PFSK-1 (cell line): ENCODE data around the gene INPP5D.

ENCODE experiments used
- FOXP2 ChIP-seq: optimal IDR thresholded peaks from 2 replicates; pipeline ENCODE3; 2011; ENCODE audit warnings: borderline replicate concordance, control low read depth, inconsistent platforms; ENCODE audit not compliant: insufficient read depth; ENCODE audit errors: extremely low read length, extremely low read depth
- POLR2AphosphoS5 ChIP-seq: IDR thresholded peaks from 2 replicates; pipeline ENCODE4 v1.6.1; 2012; ENCODE audit warnings: low read depth, mild to moderate bottlenecking, control low read depth, low read length, moderate library complexity
- SIN3A ChIP-seq: IDR thresholded peaks from 2 replicates; pipeline ENCODE4 v1.6.1; 2012; ENCODE audit warnings: mild to moderate bottlenecking, low read length, moderate library complexity, borderline replicate concordance; ENCODE audit not compliant: insufficient read depth
- TF ChIP-seq, protein P1 (sequence below), 2 experiments: IDR thresholded peaks; 2 replicates each; pipeline versions ENCODE4 v1.6.1 to v1.8.0; 2011 to 2012; ENCODE audit warnings: low read depth in 2 of 2, low read length in 2 of 2, control low read depth in 1 of 2, inconsistent platforms in 1 of 2, mild to moderate bottlenecking in 1 of 2, moderate library complexity in 1 of 2; ENCODE audit not compliant: insufficient read depth in 1 of 2

DNA sequence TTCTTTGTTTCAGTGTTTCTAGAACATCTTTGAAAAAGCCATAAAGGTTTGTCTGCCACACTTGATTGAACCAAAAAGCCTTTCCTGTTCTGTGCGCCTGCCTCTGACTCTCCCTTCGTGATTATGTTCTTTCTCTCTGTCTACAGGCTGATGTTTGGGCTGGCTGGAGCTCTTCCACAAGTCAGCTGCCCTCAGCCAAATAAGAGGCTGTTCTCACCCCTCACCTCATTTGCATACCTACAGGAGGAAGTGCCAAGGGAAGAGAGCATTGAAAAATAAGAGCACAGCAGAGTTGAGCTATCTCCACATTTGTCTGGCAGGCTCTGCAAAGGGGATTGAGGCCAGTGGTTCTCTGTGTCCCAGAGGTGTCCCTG lies 15.8 kb downstream of the INPP5D start:
- no peak for TF ChIP-seq SIN3A
- no peak for TF ChIP-seq FOXP2
- no peak for TF ChIP-seq POLR2AphosphoS5
- TF ChIP-seq, protein P1, sequence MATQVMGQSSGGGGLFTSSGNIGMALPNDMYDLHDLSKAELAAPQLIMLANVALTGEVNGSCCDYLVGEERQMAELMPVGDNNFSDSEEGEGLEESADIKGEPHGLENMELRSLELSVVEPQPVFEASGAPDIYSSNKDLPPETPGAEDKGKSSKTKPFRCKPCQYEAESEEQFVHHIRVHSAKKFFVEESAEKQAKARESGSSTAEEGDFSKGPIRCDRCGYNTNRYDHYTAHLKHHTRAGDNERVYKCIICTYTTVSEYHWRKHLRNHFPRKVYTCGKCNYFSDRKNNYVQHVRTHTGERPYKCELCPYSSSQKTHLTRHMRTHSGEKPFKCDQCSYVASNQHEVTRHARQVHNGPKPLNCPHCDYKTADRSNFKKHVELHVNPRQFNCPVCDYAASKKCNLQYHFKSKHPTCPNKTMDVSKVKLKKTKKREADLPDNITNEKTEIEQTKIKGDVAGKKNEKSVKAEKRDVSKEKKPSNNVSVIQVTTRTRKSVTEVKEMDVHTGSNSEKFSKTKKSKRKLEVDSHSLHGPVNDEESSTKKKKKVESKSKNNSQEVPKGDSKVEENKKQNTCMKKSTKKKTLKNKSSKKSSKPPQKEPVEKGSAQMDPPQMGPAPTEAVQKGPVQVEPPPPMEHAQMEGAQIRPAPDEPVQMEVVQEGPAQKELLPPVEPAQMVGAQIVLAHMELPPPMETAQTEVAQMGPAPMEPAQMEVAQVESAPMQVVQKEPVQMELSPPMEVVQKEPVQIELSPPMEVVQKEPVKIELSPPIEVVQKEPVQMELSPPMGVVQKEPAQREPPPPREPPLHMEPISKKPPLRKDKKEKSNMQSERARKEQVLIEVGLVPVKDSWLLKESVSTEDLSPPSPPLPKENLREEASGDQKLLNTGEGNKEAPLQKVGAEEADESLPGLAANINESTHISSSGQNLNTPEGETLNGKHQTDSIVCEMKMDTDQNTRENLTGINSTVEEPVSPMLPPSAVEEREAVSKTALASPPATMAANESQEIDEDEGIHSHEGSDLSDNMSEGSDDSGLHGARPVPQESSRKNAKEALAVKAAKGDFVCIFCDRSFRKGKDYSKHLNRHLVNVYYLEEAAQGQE (IDR thresholded peaks at IDR 0.05; ENCODE audit: insufficient read depth in 1 of 2, low read depth in 2 of 2, low read length in 2 of 2), result no peak
